GM12875 (cell line): ENCODE results near the gene CELA2B.
"Not testable (repeated sequence)": the region's sequence is repeated elsewhere in the genome, so short reads cannot be mapped to it uniquely, and the experiment has no call there.

Source experiments
- H3K4me3 ChIP-seq: one replicate; pipeline ENCODE4 v1.5.1; 2011; ENCODE audit warnings: low read depth, low read length, control low read depth
- CTCF ChIP-seq: IDR thresholded peaks from 2 replicates; pipeline ENCODE4 v1.5.1; 2011; ENCODE audit warnings: low read depth, mild to moderate bottlenecking, control low read depth, inconsistent platforms, low read length, moderate library complexity, borderline replicate concordance; ENCODE audit not compliant: insufficient read depth

Gene CELA2B

DNA sequence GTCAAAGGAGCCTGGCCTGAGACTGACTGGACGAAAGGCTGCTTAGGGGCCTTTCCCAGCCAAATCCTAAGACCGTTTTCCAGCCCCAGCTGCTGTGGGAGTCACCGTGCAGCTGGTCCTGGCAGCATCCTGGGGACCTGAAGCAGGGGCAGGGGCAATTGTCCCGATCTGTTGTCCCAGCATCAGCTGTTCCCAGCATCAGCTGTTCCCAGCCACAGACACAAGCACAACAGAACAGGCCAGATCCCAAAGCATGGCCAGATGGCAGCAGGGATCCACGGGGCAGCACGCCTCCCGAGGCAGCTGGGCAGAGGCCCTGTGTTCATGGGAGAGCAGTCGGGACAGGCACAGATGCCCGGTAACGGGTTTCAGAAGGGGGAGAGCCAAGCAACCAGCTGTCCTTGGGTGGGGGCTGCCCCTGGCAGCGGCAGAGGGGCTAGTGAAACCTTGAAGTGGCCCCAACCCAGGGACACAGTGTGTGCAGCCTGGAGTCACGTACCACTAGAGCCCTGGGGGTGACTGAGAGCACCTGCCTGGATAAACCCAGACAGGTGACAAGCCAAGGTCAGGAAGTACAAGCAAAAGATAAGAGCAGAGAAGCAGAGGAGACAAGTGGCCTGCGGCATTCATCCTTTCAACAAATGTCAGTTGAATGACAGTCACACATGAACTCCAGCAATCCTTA lies 13.3 kb downstream of the CELA2B start:
- no peak overlapping the region for H3K4me3 ChIP-seq
- TF ChIP-seq CTCF = no peak

DNA sequence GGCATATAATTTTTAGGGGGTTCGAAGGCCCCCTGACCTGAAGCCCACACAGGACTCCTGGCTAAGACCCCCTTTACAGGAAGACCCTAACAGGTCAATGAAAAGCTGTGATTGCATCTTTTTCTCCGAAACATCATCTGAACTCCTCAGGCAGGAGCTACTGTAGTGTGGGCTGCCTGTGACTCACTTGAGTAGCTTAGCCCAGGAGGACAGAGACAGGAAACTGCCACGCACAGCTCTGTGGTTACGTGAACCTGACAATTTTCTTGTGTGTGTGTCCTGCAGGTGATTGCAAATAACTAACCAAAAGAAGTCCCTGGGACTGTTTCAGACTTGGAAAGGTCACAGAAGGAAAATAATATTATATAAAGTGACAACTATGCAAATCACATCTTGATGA lies 15.1 kb downstream of the CELA2B start:
- H3K4me3 ChIP-seq = not testable (repeated sequence)

DNA sequence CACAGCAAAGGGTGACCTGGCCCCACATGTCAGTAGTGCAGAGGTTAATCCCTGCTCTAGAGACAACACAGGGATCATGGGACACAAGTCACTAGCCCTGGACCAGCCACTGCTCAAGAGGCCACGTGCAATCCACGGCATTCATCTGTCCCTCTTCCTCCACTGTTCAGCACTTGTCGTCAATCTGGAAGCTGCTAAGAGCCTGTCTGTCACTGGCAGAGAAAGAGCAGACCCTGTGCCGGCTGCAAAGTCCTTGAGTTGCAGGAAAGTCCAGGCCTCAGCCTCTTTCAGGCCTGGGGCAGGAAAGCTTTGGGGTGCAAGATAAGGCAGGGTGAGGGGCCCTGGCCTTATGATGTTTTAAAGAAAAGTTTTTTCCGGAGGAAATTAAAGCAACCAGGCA lies 16.7 kb downstream of the CELA2B start:
- TF ChIP-seq CTCF = no peak
- no peak overlapping the region for H3K4me3 ChIP-seq

DNA sequence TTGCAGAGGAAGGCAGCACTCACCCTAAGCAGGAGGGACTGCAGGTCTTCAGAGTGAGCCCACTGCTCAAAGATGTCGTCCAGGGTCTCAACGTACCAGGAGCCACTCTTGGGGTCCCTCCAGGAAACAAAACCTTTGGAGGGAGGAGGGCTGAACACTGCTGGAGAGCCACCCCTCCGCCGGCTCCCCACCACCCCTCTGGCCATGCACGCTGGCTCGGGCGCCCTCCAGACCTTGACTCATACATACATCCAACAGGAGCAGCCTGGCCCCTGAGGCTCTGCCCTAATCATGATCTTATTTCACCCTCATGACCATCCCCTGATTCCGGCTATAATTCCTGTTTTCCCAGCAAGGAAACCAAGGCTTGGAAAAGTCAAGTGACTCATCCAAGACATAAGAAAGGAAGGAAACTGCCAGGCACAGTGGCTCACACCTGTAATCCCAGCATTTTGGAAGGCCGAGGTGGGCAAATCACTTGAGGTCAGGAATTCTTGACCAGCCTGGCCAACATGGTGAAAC lies 18.0 kb downstream of the CELA2B start:
- no peak for TF ChIP-seq CTCF
- no peak overlapping the region for H3K4me3 ChIP-seq

DNA sequence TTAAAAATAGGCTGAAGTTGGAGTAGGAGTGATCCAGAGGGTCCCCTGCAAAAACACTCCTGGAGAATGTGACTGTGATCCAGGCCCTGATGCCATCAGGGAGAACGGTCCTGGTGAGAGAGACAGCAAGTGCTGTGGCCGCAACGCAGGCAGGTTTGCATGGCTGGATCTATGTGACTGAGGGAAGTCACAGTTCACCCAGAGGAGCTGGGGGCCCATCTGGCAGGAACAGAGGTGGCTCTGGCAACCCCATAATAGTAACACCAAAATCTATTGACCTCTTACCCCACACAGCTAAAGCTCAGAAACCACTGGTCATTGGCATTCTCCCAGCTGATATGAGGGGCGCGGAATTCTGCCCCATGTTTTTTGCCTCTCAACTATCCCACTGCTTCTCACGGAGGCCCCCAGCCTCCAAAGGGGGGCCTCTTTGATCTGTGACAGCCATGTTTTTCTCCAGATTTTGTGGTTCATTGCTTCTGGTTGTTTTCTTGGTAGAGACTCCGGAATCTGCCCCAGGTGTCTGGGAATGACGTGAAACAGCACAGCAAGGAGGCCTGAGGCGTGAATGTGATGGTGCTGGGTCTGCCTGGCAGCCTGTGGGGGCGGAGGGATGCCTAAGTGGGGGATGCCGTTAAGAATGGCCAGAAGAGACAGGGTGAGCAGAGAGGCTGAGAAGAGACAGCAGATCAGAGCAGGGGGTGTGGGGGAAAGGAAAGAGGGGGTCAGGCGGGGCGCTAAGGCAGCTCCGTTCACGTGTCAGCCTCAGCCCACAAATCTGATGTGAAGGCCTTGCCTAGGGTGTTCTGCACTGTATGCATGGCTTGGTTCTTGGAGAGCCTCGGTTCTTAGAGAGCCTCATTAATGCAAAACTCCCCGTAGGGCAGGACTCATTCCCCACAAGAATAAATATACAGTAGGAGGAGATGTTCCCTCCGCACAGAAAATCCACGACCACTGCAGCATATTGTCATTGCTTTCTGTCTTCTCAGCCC lies 24.6 kb downstream of the CELA2B start:
- TF ChIP-seq CTCF = no peak
- H3K4me3 ChIP-seq = no peak overlapping the region

- TF ChIP-seq CTCF = peak; percentile 73
- no peak overlapping the region for H3K4me3 ChIP-seq
Measured at GRCh38 chr1:15501208-15502032, 25.5 kb downstream of the CELA2B start.

DNA sequence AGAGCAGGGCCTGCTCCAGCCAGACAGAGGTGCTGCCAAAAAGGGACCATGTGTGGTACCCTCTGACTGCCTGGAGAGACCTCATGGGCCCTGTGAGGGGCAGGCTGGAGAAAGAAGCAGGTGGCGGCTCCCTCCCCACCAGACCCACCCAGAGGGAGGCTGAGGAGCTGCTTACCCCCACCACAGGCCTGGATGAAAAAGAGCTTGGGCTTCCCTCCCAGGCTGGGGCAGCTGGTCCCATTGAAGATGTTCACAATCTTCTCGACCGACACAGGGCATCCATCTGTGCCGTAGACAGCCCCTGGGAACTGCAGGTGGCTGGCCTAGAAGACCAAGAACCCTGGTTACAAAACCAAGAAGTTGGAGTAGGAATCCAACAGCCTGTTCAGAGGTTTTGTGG lies 28.5 kb downstream of the CELA2B start:
- TF ChIP-seq CTCF = no peak
- H3K4me3 ChIP-seq = no peak overlapping the region
